HepG2 (cell line): Measurements from ENCODE around the gene SYNGR2. TPM values are rescaled to one million over a fixed set of nuclear protein-coding genes. Genes with fewer than 3 reads are reported as not detected.

ENCODE experiments used
- GZF1 ChIP-seq: sonication (generic); formaldehyde crosslinking; IDR thresholded peaks from 2 replicates; pipeline ENCODE4 v1.5.1; 2020; ENCODE audit warnings: mild to moderate bottlenecking, missing genetic modification reagents
- HES4 ChIP-seq: sonication (generic); formaldehyde crosslinking; IDR thresholded peaks from 2 replicates; pipeline ENCODE4 v1.9.0; 2021; ENCODE audit warnings: mild to moderate bottlenecking, missing genetic modification reagents, borderline replicate concordance
- KDM1A ChIP-seq: IDR thresholded peaks from 2 replicates; pipeline ENCODE4 v1.6.1; 2016; ENCODE audit warnings: missing compliant biosample characterization
- NR2F1 ChIP-seq, 2 experiments: fragments of 450-650 bp in 1 of 2; formaldehyde crosslinking in 1 of 2; IDR thresholded peaks; 2 replicates each; pipeline versions ENCODE4 v1.5.0 to v1.6.1; 2016 to 2020; ENCODE audit warnings: mild to moderate bottlenecking in 1 of 2, missing compliant biosample characterization in 1 of 2, missing genetic modification reagents in 1 of 2, moderate library complexity in 1 of 2
- SALL2 ChIP-seq: sonication (generic); formaldehyde crosslinking; IDR thresholded peaks from 2 replicates; pipeline ENCODE4 v1.8.1; 2023; ENCODE audit warnings: mild to moderate bottlenecking, missing genetic modification reagents, inconsistent platforms
- ZBTB7B ChIP-seq: sonication (generic); formaldehyde crosslinking; IDR thresholded peaks from 2 replicates; pipeline ENCODE4 v1.4.0; 2020; ENCODE audit warnings: missing genetic modification reagents
- ZNF292 ChIP-seq: sonication (generic); formaldehyde crosslinking; IDR thresholded peaks from 2 replicates; pipeline ENCODE4 v1.8.1; 2022; ENCODE audit warnings: mild to moderate bottlenecking, low read depth, missing genetic modification reagents, borderline replicate concordance
- ZNF383 ChIP-seq: sonication (generic); formaldehyde crosslinking; IDR thresholded peaks from 2 replicates; pipeline ENCODE4 v1.4.0; 2020; ENCODE audit warnings: missing genetic modification reagents, mild to moderate bottlenecking, borderline replicate concordance
- ZNF431 ChIP-seq: sonication (generic); formaldehyde crosslinking; IDR thresholded peaks from 2 replicates; pipeline ENCODE4 v1.9.0; 2022; ENCODE audit warnings: missing genetic modification reagents, low read depth, mild to moderate bottlenecking, borderline replicate concordance
- ZNF557 ChIP-seq: sonication (generic); formaldehyde crosslinking; IDR thresholded peaks from 2 replicates; pipeline ENCODE4 v1.4.0; 2020; ENCODE audit warnings: missing genetic modification reagents
- ZNF773 ChIP-seq: sonication (generic); formaldehyde crosslinking; IDR thresholded peaks from 2 replicates; pipeline ENCODE4 v1.4.0; 2020; ENCODE audit warnings: missing genetic modification reagents, borderline replicate concordance
- polyA plus RNA-seq, 8 experiments: library from polyadenylated mRNA; depleted of rRNA in 3 of 8; stranded (reverse) in 7 of 8; unstranded in 1 of 8; fragments of >200 nt; fragmentation: Illumina TruSeq in 4 of 8; extraction: Trizol in 4 of 8; gene quantifications; 2 replicates each; pipeline versions ENCODE4 v1.2.1 to v1.2.3, GENCODE V29; 2011 to 2016; ENCODE audit warnings: low read depth in 4 of 8, missing spikeins in 1 of 8, mixed read lengths in 1 of 8; ENCODE audit not compliant: insufficient read depth in 1 of 8
- total RNA-seq, 5 experiments: library from RNA; depleted of rRNA; stranded (reverse); fragments of >200 nt; fragmentation: Illumina TruSeq; extraction: Trizol; gene quantifications; 2 replicates each; pipeline ENCODE4 v1.2.3, GENCODE V29; 2016; ENCODE audit warnings: low read depth in 1 of 5
- TF ChIP-seq, protein P1 (sequence below): IDR thresholded peaks from 2 replicates; pipeline ENCODE4 v1.6.1; 2016; ENCODE audit warnings: missing biosample characterization, missing genetic modification reagents, low read depth
- TF ChIP-seq, protein P2 (sequence below): sonication (generic); formaldehyde crosslinking; IDR thresholded peaks from 2 replicates; pipeline ENCODE4 v1.5.1; 2020; ENCODE audit warnings: missing genetic modification reagents, mild to moderate bottlenecking, borderline replicate concordance
- TF ChIP-seq, protein P3 (sequence below): sonication (generic); formaldehyde crosslinking; IDR thresholded peaks from 2 replicates; pipeline ENCODE4 v1.8.0; 2022; ENCODE audit warnings: low read depth, missing genetic modification reagents
- TF ChIP-seq, protein P4 (sequence below): sonication (generic); formaldehyde crosslinking; IDR thresholded peaks from 2 replicates; pipeline ENCODE4 v1.8.0; 2022; ENCODE audit warnings: missing genetic modification reagents, mild to moderate bottlenecking, moderate library complexity, borderline replicate concordance
- TF ChIP-seq, protein P5 (sequence below): sonication (generic); formaldehyde crosslinking; IDR thresholded peaks from 2 replicates; pipeline ENCODE4 v1.4.0; 2020; ENCODE audit warnings: missing genetic modification reagents

Gene SYNGR2
- total and polyA plus RNA-seq, 2 of the 13 experiments (the other 11 are each of a cell fraction or from before 2014, with no cell fraction given) = 46.7 to 170 TPM

DNA sequence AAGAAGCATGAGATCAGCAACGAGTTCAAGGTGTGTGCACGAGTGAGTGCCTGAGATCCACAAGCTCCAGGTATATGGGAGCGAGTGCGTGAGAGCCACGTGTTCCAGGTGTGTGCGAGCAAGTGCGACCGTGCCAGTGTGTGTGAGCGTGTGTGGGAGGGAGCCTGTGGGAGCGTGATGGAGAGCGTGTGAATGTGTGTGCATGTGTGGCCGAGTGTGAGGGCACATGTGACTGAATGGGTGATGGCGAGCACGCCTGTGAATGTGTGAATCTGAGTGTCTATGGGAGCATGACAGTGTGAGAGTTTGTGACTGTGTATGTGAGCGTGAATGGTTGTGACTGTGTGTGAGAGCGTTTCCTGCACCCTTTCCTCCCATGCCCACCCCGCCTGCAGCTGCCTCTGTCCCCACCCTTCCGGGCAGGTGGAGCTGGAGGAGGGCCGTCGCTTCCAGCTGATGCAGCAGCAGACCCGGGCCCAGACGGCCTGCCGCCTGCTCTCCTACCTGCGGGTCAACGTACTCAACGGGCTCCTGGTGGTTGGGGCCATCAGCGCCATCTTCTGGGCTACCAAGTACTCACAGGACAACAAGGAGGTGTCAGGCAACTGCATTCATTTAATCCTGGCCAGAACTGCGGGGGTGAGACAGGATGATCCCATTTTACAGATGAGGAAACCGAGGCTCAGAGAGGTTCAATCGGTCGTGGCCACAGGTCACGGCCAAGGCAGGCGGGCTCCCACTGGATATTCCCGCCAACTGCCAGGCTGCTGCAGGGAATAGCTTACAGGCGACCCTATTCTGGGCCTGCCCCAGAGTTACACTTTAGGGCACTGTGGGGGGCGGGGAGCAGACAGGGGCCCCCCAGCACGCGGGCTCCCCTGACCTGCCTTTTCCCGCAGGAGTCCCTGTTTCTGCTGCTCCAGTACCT lies 34.1 kb upstream of the SYNGR2 start (continued):
- peak; percentile 65; the same call in 1 of the 2 replicates for TF ChIP-seq SALL2 (CRISPR knock-in tag)
- TF ChIP-seq, protein P1, sequence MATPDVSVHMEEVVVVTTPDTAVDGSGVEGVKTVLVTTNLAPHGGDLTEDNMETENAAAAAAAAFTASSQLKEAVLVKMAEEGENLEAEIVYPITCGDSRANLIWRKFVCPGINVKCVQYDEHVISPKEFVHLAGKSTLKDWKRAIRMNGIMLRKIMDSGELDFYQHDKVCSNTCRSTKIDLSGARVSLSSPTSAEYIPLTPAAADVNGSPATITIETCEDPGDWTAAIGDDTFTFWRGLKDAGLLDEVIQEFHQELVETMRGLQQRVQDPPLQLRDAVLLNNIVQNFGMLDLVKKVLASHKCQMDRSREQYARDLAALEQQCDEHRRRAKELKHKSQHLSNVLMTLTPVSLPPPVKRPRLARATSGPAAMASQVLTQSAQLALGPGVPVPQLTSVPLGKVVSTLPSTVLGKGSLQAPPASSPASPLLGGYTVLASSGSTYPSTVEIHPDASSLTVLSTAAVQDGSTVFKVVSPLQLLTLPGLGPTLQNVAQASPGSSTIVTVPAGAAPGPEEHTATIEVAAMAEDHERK = no peak
- peak; percentile 88 for TF ChIP-seq KDM1A (CRISPR knock-in tag)
- no peak for TF ChIP-seq ZNF383 (CRISPR knock-in tag)
- no peak for TF ChIP-seq HES4 (CRISPR knock-in tag)
- no peak for TF ChIP-seq NR2F1 (CRISPR knock-in tag; IDR thresholded peaks at IDR 0.05)
- no peak for TF ChIP-seq ZNF773 (CRISPR knock-in tag)
- TF ChIP-seq, protein P2, sequence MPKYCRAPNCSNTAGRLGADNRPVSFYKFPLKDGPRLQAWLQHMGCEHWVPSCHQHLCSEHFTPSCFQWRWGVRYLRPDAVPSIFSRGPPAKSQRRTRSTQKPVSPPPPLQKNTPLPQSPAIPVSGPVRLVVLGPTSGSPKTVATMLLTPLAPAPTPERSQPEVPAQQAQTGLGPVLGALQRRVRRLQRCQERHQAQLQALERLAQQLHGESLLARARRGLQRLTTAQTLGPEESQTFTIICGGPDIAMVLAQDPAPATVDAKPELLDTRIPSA = no peak
- TF ChIP-seq, protein P3, sequence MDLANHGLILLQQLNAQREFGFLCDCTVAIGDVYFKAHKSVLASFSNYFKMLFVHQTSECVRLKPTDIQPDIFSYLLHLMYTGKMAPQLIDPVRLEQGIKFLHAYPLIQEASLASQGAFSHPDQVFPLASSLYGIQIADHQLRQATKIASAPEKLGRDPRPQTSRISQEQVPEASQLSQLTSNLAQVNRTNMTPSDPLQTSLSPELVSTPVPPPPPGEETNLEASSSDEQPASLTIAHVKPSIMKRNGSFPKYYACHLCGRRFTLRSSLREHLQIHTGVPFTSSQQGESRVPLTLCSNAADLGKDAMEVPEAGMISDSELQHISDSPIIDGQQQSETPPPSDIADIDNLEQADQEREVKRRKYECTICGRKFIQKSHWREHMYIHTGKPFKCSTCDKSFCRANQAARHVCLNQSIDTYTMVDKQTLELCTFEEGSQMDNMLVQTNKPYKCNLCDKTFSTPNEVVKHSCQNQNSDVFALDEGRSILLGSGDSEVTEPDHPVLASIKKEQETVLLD = no peak
- TF ChIP-seq, protein P4, sequence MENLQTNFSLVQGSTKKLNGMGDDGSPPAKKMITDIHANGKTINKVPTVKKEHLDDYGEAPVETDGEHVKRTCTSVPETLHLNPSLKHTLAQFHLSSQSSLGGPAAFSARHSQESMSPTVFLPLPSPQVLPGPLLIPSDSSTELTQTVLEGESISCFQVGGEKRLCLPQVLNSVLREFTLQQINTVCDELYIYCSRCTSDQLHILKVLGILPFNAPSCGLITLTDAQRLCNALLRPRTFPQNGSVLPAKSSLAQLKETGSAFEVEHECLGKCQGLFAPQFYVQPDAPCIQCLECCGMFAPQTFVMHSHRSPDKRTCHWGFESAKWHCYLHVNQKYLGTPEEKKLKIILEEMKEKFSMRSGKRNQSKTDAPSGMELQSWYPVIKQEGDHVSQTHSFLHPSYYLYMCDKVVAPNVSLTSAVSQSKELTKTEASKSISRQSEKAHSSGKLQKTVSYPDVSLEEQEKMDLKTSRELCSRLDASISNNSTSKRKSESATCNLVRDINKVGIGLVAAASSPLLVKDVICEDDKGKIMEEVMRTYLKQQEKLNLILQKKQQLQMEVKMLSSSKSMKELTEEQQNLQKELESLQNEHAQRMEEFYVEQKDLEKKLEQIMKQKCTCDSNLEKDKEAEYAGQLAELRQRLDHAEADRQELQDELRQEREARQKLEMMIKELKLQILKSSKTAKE = no peak
- 0 out of 2 replicates have a peak, but pooled peaks have one; percentile 36 for TF ChIP-seq ZBTB7B (CRISPR knock-in tag)
- TF ChIP-seq ZNF292 (CRISPR knock-in tag) = peak; percentile 58
- no peak for TF ChIP-seq GZF1 (CRISPR knock-in tag)
- TF ChIP-seq, protein P5, sequence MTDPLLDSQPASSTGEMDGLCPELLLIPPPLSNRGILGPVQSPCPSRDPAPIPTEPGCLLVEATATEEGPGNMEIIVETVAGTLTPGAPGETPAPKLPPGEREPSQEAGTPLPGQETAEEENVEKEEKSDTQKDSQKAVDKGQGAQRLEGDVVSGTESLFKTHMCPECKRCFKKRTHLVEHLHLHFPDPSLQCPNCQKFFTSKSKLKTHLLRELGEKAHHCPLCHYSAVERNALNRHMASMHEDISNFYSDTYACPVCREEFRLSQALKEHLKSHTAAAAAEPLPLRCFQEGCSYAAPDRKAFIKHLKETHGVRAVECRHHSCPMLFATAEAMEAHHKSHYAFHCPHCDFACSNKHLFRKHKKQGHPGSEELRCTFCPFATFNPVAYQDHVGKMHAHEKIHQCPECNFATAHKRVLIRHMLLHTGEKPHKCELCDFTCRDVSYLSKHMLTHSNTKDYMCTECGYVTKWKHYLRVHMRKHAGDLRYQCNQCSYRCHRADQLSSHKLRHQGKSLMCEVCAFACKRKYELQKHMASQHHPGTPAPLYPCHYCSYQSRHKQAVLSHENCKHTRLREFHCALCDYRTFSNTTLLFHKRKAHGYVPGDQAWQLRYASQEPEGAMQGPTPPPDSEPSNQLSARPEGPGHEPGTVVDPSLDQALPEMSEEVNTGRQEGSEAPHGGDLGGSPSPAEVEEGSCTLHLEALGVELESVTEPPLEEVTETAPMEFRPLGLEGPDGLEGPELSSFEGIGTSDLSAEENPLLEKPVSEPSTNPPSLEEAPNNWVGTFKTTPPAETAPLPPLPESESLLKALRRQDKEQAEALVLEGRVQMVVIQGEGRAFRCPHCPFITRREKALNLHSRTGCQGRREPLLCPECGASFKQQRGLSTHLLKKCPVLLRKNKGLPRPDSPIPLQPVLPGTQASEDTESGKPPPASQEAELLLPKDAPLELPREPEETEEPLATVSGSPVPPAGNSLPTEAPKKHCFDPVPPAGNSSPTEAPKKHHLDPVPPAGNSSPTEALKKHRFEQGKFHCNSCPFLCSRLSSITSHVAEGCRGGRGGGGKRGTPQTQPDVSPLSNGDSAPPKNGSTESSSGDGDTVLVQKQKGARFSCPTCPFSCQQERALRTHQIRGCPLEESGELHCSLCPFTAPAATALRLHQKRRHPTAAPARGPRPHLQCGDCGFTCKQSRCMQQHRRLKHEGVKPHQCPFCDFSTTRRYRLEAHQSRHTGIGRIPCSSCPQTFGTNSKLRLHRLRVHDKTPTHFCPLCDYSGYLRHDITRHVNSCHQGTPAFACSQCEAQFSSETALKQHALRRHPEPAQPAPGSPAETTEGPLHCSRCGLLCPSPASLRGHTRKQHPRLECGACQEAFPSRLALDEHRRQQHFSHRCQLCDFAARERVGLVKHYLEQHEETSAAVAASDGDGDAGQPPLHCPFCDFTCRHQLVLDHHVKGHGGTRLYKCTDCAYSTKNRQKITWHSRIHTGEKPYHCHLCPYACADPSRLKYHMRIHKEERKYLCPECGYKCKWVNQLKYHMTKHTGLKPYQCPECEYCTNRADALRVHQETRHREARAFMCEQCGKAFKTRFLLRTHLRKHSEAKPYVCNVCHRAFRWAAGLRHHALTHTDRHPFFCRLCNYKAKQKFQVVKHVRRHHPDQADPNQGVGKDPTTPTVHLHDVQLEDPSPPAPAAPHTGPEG = no peak
- no peak for TF ChIP-seq ZNF431 (CRISPR knock-in tag)
- no peak for TF ChIP-seq ZNF557
